Activated effector memory CD4-positive, alpha-beta T cell treated with anti-CD3 and anti-CD28 coated beads, Interleukin-2, amount 50 U/mL, for 16 hours (primary cell): ENCODE data around the gene NEDD4L.
"Not testable (repeated sequence)": the region's sequence is repeated elsewhere in the genome, so short reads cannot be mapped to it uniquely, and the experiment has no call there.

Experiments
- DNase-seq: peaks from one replicate; pipeline ENCODE4 v3.0.0-alpha.2; 2020

NEDD4L gene

DNA sequence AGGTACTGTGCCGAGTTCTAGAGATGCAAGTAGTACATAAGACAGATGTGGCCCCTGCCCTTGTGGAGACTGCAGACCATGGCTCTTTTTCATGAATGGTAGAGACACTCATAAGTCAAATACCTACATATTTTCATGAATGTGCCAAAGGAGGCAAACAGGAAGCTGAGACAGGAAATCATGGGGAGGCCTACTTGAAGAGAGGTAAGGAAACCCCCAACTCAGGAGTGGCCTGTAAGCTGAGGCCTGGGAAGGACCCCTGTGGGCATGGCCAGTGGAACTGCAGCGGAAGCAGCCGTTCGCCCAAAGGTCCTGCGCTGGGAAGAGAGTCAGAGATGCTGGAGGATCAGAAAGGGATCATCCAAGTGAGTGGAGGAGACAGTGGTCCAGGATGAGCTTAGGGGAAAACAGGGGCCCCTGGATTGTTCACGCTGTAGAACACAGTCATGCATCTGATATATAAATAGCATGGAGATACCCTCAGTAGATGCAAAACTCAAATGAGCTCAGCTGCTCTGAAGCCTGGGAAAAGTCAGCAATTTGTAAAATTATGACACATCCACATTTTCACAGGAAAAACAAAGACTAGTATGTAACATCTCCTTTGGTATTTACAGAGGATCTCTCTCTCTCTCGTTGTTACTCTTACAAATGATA is 228.9 kb downstream of the NEDD4L start:
- no peak for DNase-seq

DNA sequence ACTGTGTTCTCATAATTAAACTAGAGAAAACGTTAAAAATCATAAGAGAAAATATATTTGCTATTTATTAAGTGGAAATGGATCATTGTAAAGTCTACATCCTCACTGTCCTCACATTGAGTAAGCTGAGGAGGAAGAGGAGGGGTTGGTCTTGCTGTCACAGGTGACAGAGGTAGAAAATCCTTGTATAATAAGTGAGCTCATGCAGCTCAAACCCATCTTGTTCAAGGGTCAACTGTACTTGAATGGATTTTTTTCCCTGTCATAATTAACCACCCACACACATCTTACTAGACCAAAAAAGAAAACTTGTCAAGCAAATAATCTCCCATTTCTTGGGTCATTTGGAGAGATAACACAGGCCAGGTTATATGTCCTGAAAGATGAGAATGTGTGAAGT is 231.2 kb downstream of the NEDD4L start:
- no peak for DNase-seq

DNA sequence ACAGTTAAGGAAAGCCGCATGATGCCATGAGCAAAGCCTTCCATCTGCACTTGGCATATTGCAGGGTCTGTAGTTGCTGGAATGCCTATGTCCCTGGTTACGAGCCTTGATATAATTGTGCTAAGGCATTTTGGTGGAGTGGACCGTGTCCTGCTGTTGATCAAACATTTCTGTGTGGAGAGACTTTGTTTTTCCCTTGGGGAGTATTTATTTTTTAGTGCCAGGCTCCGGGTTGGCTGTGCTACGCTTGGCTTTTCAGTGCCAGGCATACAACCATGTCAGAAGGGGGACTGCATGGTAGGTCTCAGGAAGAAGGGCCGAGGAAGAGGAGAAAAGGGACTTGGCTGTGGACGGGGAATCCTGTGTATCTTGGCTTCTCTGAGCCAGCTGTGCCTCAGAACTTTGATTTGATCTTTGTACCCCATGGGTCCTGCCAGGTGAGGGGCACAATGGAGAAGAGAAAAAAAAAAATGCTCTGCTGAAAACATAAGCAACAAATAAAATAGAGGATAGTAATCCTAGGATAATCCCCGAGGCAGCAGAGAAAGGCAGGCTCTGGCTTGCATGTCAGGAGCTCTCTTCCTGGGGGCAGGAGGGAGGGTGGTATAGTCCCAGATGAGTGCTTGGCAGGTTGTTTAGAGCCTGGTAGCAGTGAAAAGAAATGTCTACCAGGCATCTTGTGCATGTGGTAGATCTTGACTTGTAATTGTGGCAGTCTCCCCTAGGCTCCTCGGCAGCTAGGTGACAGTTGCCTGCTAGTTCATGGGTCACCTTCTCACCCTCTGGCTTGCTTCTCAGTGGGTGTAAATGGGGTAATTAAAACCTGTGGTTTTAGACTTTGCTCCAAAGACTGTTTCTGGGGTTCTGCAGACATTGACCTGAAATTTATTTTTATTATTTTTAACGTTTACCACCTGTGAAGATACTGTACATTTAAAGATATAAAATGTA is 233.0 kb downstream of the NEDD4L start:
- no peak for DNase-seq

DNA sequence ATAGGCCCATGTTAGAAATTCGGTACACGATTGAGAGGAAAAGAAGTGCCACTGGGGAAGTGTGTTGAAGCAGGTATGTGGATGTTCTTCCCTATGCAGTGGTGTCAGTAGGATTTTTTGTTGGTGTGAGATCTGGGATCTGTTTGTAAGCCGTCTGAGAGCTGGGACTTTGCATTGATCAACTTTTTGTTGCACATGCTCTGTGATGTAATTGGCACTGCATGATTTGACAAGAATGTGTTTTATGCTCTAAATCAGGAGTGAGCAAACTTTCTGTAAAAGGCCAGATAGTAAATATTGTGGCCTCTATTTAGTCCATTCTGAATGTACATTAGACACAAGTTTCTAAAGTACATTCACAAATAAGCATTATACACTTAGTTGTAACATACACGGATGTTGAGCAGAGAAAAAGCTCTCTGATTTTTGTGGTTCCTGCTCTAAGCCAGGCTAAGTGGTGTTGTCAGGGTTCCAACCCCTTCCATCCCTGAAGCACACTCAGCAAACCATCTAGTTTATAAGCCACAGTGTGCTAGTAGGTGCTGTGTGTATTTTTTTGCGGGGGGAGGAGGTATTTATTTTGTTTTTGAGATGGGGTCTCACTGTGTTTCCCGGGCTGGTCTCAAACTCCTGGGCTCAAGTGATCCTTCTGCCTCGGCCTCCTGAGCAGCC is 235.6 kb downstream of the NEDD4L start:
- no peak for DNase-seq

DNA sequence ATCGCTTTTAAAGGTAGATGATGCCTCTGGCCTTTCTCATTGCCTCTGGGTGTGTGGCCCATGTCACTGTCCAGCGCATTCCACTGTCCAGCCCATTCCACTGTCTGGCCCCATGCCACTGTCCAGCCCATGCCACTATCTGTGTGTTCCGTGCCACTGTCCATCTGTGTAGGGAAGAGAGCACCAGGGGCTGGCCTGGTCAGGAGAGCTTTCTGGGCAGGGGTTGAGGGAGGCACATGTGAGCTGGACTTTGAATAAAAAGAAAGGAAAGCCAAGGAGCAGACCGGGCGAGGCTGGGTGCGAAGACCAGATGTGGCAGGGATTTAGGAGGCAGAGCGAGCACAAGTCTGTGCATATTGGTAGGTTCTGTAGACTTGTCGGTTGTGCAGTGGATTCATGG is 236.2 kb downstream of the NEDD4L start:
- no peak for DNase-seq

DNA sequence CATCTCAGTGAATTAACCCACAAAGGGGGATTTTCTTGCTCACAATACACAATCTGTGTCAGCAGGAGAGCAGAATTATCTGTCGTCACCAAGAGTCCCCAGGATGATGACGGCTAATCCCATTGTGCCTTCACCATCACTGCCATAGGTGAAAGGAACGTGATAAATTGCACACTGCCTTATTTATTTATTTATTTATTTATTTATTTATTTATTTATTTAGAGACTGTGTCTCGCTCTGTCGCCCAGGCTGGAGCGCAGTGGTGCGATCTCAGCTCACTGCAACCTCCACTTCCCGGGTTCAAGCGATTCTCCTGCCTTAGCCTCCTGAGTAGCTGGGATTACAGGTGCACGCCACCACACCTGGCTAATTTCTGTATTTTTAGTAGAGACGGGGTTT is 238.8 kb downstream of the NEDD4L start:
- DNase-seq: not testable (repeated sequence)

DNA sequence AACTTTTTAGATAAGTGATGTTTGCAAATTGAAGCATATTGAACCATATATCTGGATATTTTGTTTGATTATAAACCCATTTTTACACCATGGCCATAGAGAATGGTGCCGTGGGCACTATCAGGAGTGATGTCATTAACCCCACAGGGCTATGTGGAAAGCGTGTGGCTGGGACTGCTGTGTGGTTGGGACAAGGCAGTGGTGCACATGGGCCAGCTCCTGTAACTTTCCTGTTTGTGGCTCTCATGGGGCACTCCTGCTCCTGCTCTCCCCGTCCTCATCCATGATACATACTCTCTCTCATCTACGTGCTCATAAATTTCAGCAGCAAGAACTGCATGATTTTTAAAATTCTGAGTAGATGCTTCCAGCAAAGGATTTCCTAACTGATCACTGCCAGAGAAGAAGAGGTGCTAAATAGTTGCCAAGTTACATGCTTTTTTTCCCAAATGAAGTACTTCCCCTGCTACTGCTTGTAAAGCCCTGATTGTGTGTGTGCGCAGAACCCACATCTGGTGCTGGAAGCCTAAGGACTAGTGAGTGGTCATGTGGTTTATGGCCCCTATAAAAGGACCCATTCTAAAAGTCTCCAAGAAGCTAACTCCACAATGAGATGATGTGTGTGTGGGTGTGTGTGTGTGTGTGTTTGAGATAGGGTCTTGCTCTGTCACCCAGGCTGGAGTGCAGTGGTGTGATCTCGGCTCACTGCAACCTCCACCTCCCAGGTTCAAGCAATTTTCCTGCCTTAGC is 240.8 kb downstream of the NEDD4L start:
- no peak for DNase-seq

DNA sequence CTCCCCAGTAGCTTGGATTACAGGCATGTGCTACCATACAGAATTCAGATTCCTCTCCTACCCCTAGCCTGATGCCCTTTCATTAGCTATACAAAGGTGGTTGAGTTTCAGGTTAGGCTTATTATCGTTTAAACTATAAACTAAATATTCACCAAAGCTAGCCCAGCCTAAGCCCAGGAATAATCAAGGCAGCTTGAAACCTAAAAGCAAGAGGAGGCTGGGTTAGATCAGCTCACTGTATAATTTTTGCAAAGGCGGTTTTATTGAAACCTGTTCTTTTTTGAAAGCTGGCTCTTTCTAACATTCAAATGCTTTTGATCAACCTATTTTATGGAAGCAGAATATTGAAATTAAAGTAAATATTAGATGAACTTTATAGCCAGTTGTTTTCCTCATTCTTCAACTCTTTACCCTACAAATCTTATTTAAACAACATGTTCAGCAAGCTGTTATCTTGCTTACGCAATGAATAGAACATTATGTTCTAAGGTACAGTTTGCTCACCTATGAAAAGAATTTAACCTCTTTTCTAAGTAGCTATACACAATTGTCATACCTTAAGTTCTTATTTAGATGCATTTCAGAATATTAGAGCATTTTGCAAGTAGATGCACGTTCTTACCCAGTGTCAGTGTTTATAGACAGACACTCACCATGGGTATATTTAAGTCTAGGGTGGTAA is 241.6 kb downstream of the NEDD4L start:
- no peak for DNase-seq

DNA sequence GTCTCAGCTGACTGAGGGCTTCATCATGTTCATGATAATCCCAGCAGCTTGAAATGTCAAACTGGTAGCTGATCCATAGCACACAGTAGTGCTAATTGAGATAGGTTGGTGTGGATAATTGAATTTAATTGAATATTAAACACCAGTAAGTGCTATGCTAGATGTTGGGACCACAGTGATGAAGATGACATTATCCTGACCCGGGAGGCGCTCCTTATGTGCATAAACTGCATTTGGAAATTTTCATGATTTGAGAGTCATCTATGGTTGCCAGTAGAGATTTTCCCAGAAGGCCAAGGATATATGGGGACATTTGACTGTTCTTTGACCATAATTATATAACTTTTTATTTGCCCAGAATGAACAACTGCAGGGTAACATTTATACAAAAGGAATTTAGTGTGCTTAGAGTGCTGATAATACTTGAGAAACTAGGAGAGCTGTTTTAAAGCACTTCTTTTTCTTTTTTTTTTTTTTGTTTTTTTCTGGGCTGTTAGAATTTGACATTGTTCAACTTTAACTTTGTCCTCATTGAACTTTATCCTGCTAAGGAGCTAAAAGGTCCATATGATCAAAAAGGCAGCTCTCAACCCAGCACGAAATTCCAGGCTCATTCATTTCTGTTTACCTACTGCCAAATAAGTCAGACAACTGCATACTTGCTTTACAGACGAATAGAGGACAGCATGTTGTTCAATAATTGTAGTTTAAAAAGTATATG is 242.8 kb downstream of the NEDD4L start:
- DNase-seq: no peak

DNA sequence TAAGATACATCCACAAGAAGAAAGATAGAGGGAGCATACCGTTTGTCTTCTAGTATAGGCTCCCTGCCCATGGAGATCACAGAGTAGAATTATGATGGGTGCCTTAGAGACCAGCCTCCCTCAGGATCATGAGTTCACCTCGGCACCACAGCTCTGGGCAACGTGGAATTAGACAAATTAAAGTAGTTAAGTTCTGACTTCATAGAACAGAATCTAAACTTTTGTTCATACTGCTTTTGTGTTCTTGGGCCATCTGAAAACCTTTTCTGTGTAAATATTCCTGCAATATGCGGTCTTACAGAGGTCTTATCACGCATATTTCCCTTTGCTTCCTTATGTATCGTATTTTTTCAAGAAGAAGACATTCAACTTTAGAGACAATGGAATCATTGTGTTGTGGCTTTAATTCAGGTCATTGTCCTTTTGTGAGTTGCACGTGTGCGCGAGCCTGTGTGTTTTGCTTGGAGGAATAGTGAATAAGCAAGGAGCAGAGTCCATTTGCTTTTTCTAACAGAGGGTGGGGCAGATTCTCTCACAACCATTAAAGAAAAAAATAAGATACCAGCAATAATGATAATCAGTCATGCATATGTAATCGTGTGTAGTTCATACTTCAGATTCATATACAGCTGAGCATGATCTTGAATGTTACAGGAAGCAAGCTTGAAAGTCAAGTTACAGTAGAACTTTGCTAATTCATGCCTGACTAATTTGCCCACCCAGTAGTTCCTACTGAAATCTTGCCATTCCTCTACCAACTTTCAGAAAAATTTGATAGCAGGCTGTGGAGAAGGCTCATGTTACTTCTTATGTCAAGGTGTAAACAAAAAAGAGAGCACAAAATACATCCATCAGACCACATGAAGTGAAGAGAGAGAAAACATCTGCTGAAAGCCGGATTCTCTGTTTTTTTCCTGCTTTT is 243.6 kb downstream of the NEDD4L start:
- no peak for DNase-seq

DNA sequence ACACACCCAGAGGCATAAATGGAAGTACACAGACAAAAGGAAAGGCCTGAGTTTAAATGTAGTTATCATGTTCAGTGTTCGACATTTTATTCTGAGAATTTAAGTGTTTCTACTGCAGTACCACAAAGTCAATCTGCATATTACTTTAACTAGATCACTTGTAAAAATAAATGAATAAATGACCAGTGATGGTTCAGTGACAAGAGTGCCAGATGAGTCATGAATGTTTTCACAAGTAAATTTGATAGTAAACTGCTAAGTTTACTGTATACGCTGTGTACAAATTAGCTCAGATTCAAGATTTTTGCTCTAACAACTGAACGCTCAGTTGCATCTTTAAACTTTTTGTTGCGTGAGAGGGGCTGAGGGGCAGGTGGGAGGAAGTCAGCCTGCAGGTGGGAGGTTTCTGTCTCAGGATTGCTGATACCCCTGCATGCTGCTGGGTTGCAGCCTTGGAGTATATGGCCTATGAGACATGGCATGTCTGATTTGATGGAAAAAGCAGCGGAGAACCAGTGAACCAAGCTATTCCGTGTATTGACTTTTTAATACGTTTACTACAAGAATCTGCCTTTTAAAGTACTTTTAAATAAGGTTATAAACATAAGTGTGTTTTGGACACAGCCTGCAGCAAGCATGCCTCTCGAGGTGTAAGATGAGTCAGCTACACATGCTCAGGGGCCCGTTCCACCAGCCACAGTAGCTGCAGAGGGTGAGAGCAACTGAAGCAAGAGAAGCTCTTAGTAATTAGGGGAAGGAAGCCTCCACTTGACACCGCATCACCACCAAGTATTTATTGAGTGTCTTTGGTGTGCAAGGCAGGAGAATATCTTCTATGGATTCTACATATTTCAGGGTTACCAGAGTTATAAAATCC is 245.1 kb downstream of the NEDD4L start:
- DNase-seq: no peak

DNA sequence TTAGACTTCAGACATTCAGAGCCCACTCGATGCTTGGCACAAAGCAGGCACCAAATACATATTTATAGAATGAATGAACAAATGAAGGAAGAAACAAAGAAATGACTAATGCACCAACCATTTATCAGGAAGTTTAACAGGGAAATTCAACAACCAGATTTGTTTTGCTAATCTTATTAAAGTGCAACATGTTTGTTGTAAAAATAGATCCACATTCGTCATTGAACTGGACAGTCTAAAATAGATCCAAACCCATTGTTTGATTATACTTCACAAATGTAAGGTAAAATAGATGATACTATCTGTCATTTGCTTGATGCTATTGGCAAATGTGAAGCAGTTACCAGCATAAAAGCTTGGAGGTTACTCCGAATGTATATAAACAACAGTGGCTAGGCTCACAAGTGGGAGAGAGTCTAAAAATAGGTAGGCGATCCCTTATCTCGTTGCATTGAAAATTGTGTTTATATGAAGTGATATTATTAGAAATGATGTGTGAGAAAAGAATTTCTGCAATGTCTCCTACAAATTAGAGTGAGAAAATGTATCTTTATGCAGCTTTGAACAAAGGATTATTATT is 246.2 kb downstream of the NEDD4L start:
- no peak for DNase-seq

DNA sequence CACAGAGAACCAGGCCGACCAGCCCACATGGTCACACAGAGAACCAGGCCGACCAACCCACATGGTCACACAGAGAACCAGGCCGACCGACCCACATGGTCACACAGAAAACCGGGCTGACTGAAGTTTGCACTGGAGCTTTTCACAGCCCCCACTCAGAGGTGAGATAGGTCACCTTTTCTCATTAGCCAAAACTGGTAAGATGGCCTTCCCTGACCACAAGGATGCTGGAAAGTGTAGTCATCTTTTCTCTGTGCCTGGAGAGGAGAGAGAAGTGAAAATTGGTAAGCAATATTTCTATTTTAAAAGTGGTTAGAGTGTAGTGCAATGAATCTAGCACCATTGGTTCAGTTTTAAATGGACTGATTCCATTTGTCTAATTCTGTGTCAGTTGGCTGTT is 247.1 kb downstream of the NEDD4L start:
- no peak for DNase-seq

DNA sequence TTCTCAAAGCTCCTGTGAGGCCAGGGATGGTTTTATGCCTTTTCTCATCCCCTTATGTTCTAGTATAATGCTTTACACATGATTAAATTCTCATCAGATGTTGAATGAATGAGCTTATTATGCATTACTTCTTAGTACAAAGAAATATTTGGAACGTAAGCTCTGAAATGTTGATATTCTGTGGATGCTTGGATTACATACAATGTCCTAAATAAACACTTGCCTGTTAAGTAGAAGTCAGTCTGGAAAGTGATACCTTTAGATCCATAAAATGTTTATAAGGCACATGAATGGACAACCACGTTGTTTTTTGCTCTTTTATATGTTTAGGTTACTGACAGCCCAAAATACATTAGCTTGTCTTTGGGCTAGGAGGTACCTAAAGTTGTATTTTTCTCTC is 248.6 kb downstream of the NEDD4L start:
- DNase-seq: no peak

DNA sequence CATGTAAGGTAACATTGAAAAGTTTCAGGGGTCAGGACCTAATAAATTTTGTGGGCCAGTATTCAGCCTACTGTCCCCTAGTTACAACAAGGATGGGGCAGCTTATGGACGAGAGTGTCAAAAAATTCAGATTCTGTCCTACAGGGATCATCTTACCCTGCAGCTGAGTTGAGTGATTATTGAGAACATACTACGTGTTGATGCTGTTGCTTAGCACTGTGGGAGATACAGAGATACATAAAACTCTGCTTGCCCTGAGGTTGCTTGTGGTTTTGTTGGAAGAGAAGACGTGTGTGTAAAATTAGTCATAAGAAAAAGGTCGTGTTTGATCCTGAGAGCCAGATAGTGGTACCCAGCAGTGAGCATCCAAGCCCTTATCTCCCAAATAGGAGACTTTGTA is 253.2 kb downstream of the NEDD4L start:
- no peak for DNase-seq

DNA sequence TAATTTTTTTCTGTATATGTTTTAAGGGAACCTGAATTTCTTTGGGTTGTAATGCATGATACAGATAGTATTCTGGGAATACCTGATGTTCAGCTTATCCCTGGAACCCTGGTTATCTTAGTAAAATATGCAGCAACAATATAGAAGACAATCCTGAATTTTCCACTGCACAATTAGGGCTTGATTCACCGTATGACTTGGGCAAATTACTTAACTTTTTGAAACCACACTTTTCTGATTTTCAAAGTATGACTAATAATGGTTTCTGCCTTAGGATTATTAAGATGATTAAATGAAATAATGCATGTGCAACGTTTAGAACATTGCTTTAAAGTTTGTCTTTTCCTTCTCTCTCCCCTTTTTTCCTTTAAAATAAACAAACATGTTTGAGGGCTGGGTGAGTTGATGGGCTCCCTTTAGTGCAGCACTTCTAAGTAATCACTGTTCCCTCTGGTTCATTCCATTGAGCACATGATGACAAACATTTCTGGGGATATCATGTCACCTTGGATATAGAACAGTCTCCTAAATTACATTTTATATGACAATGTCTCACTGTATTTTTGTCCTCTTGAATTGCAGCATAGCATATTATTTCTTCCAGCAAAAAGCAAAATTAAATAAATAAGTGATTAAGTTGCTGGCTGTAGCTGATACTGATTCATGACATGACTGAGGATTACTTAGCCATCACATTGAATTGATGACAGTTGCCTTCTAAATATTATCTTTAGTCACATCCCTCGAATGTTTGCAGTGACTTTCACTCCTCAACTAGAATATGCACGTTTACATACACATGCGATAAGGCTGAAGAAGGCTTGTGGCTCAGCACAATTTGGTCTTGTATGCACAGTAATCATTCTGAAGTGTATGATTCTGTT is 254.5 kb downstream of the NEDD4L start:
- DNase-seq: no peak

DNA sequence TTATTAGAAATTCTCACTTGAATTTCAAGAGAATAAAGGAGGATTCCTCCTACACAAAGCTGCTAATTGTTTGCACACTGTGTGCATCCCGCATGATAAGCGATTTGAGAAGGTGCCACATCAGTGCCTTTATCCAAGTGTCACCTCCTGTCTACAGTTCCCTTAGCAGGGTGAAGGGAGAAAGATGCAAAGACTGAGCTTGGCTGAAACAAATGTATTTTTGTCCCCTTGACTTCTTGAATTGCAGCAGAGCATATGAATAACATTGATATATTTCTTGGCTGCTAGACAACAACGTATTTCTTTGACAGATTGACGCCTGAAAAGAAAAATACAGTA is 255.1 kb downstream of the NEDD4L start:
- no peak for DNase-seq

DNA sequence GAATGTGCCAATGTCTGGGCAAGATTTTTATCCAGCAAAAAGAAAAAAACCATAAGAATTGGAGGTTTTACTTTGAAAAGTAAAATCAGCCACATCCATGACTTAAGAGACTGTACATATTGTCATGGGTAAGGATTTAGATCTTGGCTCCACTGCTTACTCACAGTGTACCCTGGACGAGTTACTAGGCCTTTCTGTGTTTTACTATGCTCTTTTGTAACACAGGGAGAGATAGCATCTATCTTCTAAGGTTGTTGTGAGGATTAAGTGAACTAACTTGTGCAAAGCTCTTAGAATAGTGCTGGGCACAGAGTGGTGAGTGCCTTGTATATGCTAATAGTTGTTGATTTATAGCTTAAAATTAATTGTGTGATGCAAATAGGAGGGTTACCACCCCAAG is 255.9 kb downstream of the NEDD4L start:
- no peak for DNase-seq
